Nephron (organoid): ENCODE results near the gene SOX10.

ENCODE experiments used
- H3K27ac Mint-ChIP-seq, 3 experiments: 2 replicates each; pipeline ENCODE4 v1.8.0; 2020; ENCODE audit warnings: mixed read lengths in 3 of 3, mild to moderate bottlenecking in 2 of 3, moderate library complexity in 1 of 3
- H3K27me3 Mint-ChIP-seq: 2 replicates; pipeline ENCODE4 v1.8.0; 2021; ENCODE audit warnings: low read depth, mild to moderate bottlenecking, moderate library complexity, mixed read lengths
- H3K36me3 Mint-ChIP-seq: 2 replicates; pipeline ENCODE4 v1.8.0; 2020; ENCODE audit warnings: low read depth, mixed read lengths
- H3K4me1 Mint-ChIP-seq: 2 replicates; pipeline ENCODE4 v1.8.0; 2020; ENCODE audit warnings: mixed read lengths
- H3K4me3 Mint-ChIP-seq, 3 experiments: 2 replicates each; pipeline ENCODE4 v1.8.0; 2020; ENCODE audit warnings: mild to moderate bottlenecking in 3 of 3, mixed read lengths in 3 of 3, moderate library complexity in 2 of 3
- H3K9me3 Mint-ChIP-seq: 2 replicates; pipeline ENCODE4 v1.8.0; 2020; ENCODE audit warnings: mixed read lengths
- CTCF ChIP-seq, 3 experiments: fragments of 200-600 bp; sonication (generic); IDR thresholded peaks; one replicate each; pipeline ENCODE4 v1.5.0; 2021; ENCODE audit warnings: antibody characterized with exemption in 3 of 3; ENCODE audit not compliant: unreplicated experiment in 3 of 3

SOX10 gene

GRCh38 chr22:37983860-37984791 lies at the start of gene SOX10:
SOX10 (minus strand) TSS chr22:37984555; CDS start chr22:37983784, 771 bp downstream.
- no peak within 1 kb of the TSS for H3K27ac Mint-ChIP-seq
- H3K4me3 Mint-ChIP-seq = peak within 1 kb of the TSS in 1 of 3 experiments; percentile 61
- no peaks in the 10 kb centered on the region for H3K36me3 Mint-ChIP-seq
- peaks cover 5% of the 10 kb centered on the region for H3K4me1 Mint-ChIP-seq
- H3K9me3 Mint-ChIP-seq = no peaks in the 10 kb centered on the region
- peaks cover 43% of the 10 kb centered on the region for H3K27me3 Mint-ChIP-seq
- TF ChIP-seq CTCF (IDR thresholded peaks at IDR 0.05; ENCODE audit: unreplicated experiment in 3 of 3) = no peak

- Mint-ChIP-seq H3K27me3 (peaks cover 4% of the 10 kb centered on the region), H3K4me3 (peak overlapping the region; percentile 3 to 26 (median 4)), H3K36me3 (no peaks in the 10 kb centered on the region), H3K27ac (peak overlapping the region; percentile 64 to 94 (median 88)), H3K9me3 (no peaks in the 10 kb centered on the region), H3K4me1 (peaks cover 60% of the 10 kb centered on the region)
- TF ChIP-seq CTCF (IDR thresholded peaks at IDR 0.05; ENCODE audit: unreplicated experiment in 3 of 3) = no peak
Observed at GRCh38 chr22:38033522-38034277, 49.3 kb upstream of the SOX10 start.

GRCh38 chr22:38032681-38033521 lies 48.5 kb upstream of the SOX10 start:
- Mint-ChIP-seq H3K4me3 (peak overlapping the region in 1 of 3 experiments; percentile 51), H3K9me3 (no peaks in the 10 kb centered on the region), H3K27ac (peak overlapping the region; percentile 68 to 87 (median 71)), H3K36me3 (no peaks in the 10 kb centered on the region), H3K27me3 (peaks cover 8% of the 10 kb centered on the region), H3K4me1 (peaks cover 66% of the 10 kb centered on the region)
- no peak for TF ChIP-seq CTCF (IDR thresholded peaks at IDR 0.05; ENCODE audit: unreplicated experiment in 3 of 3)

GRCh38 chr22:38031491-38031890 lies 47.1 kb upstream of the SOX10 start:
- TF ChIP-seq CTCF (IDR thresholded peaks at IDR 0.05; ENCODE audit: unreplicated experiment in 3 of 3) = no peak
- H3K36me3 Mint-ChIP-seq = no peaks in the 10 kb centered on the region
- no peak overlapping the region for H3K4me3 Mint-ChIP-seq
- peak overlapping the region in 1 of 3 experiments; percentile 25 for H3K27ac Mint-ChIP-seq
- H3K27me3 Mint-ChIP-seq = peaks cover 8% of the 10 kb centered on the region
- H3K9me3 Mint-ChIP-seq = no peaks in the 10 kb centered on the region
- peaks cover 72% of the 10 kb centered on the region for H3K4me1 Mint-ChIP-seq

- Mint-ChIP-seq H3K27me3 (peaks cover 8% of the 10 kb centered on the region), H3K36me3 (no peaks in the 10 kb centered on the region), H3K9me3 (no peaks in the 10 kb centered on the region), H3K4me1 (peaks cover 77% of the 10 kb centered on the region), H3K4me3 (no peak overlapping the region), H3K27ac (peak overlapping the region in 2 of 3 experiments; percentile 55 to 64)
- no peak for TF ChIP-seq CTCF (IDR thresholded peaks at IDR 0.05; ENCODE audit: unreplicated experiment in 3 of 3)
Observed at GRCh38 chr22:38030311-38031133, 46.2 kb upstream of the SOX10 start.
